Mesothelial cell of epicardium (in vitro differentiated cells): Measurements from ENCODE around the gene C9orf43. TPM values are rescaled to one million over a fixed set of nuclear protein-coding genes. Genes with fewer than 3 reads are reported as not detected.
A peak's percentile ranks its signal among the peaks of the same experiment; 100 is the strongest.

Source experiments
- DNase-seq, 2 experiments: peaks; one replicate each; pipeline ENCODE4 v3.0.0; 2021; ENCODE audit warnings: low spot score in 2 of 2; ENCODE audit not compliant: unreplicated experiment in 2 of 2
- H3K27ac Mint-ChIP-seq: 2 replicates; pipeline ENCODE4 v1.8.0; 2021; ENCODE audit warnings: mixed read lengths
- H3K27me3 Mint-ChIP-seq: 2 replicates; pipeline ENCODE4 v1.8.0; 2021; ENCODE audit warnings: low read depth, mixed read lengths
- H3K36me3 Mint-ChIP-seq: 2 replicates; pipeline ENCODE4 v1.8.0; 2021; ENCODE audit warnings: mixed read lengths
- H3K4me1 Mint-ChIP-seq: 2 replicates; pipeline ENCODE4 v1.8.0; 2021; ENCODE audit warnings: mixed read lengths
- H3K4me3 Mint-ChIP-seq: 2 replicates; pipeline ENCODE4 v1.8.0; 2021; ENCODE audit warnings: mild to moderate bottlenecking, moderate library complexity, mixed read lengths
- H3K9me3 Mint-ChIP-seq: 2 replicates; pipeline ENCODE4 v1.8.0; 2021; ENCODE audit warnings: mixed read lengths
- total RNA-seq: library from RNA; stranded (reverse); gene quantifications from 3 replicates; pipeline ENCODE4 v1.2.1, GENCODE V29; 2021
- TF ChIP-seq, protein P1 (sequence below): fragments of 200-600 bp; sonication (generic); IDR thresholded peaks from one replicate; pipeline ENCODE4 v1.5.0; 2021; ENCODE audit warnings: antibody characterized with exemption; ENCODE audit not compliant: unreplicated experiment

The C9orf43 gene
- total RNA-seq, 1 donor from 2014 or later = 0.72 TPM

DNA sequence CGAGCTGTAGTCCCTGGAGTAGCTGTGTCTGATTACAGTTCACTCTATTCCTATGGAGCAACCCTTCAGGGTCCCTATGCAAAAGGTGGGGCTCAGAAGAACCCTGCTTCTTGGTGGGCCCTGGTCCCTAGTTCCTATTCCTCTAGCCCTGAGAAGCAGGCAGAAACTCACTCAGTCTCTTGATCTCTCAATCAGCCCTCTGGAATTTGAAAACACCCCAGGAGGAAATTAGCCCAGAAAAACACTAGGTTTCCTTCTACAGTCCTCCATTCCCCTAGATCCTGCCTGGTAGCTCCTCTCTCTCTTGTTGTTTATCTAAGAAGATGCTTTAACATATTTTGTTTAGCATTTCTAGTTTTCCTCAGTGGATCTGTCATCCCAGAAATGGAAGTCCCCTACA, 60.6 kb downstream of the C9orf43 start:
- H3K27ac Mint-ChIP-seq = no peak overlapping the region
- DNase-seq = no peak
- H3K4me3 Mint-ChIP-seq = no peak overlapping the region
- peaks cover 9% of the 10 kb centered on the region for H3K36me3 Mint-ChIP-seq
- peaks cover 24% of the 10 kb centered on the region for H3K9me3 Mint-ChIP-seq
- TF ChIP-seq, protein P1, sequence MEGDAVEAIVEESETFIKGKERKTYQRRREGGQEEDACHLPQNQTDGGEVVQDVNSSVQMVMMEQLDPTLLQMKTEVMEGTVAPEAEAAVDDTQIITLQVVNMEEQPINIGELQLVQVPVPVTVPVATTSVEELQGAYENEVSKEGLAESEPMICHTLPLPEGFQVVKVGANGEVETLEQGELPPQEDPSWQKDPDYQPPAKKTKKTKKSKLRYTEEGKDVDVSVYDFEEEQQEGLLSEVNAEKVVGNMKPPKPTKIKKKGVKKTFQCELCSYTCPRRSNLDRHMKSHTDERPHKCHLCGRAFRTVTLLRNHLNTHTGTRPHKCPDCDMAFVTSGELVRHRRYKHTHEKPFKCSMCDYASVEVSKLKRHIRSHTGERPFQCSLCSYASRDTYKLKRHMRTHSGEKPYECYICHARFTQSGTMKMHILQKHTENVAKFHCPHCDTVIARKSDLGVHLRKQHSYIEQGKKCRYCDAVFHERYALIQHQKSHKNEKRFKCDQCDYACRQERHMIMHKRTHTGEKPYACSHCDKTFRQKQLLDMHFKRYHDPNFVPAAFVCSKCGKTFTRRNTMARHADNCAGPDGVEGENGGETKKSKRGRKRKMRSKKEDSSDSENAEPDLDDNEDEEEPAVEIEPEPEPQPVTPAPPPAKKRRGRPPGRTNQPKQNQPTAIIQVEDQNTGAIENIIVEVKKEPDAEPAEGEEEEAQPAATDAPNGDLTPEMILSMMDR = no peak
- no peaks in the 10 kb centered on the region for H3K27me3 Mint-ChIP-seq
- no peaks in the 10 kb centered on the region for H3K4me1 Mint-ChIP-seq

DNA sequence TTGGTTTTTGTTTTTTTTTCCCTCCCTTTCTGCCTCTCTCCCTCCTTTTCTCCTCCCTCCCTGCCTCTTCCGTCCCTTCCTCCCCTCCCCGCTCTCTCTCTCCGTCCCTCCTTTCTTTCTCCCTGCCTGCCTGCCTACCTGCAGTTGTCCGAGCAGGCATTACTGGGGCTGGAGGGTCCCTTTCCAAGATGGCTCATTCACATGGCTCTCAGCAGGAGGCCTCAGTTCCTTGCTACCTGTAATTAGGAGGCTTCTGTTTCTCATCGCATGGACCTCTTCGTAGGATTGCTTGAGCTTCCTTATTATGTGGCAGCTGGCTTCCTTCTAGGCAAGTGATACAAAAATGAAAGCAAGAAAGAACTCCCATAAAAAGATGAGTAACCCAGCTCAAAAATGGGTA, 61.0 kb downstream of the C9orf43 start:
- H3K4me3 Mint-ChIP-seq = no peak overlapping the region
- DNase-seq = no peak
- peaks cover 24% of the 10 kb centered on the region for H3K9me3 Mint-ChIP-seq
- peaks cover 9% of the 10 kb centered on the region for H3K36me3 Mint-ChIP-seq
- no peak overlapping the region for H3K27ac Mint-ChIP-seq
- no peaks in the 10 kb centered on the region for H3K27me3 Mint-ChIP-seq
- TF ChIP-seq, protein P1 = no peak
- H3K4me1 Mint-ChIP-seq = no peaks in the 10 kb centered on the region

DNA sequence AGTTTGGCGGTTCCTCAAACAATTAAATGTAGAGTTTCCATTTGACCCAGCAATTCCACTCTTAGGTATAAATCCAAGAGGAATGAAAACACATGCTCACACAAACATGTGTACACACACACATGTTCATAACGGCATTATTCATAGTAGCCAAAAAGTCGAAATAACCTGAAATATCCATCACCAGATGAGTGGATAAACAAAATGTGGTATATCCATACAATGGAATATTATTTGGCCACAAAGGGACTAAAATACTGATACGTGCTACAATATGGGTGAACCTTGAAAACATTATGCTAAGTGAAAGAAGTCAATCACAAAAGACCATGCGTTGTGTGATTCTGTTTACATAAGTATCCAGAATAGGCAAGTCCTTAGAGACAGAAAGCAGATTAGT, 61.7 kb downstream of the C9orf43 start:
- Mint-ChIP-seq H3K4me1 (no peaks in the 10 kb centered on the region), H3K27me3 (no peaks in the 10 kb centered on the region), H3K9me3 (peaks cover 18% of the 10 kb centered on the region), H3K36me3 (peaks cover 8% of the 10 kb centered on the region), H3K27ac (no peak overlapping the region), H3K4me3 (no peak overlapping the region)
- TF ChIP-seq, protein P1 = no peak
- DNase-seq = no peak

DNA sequence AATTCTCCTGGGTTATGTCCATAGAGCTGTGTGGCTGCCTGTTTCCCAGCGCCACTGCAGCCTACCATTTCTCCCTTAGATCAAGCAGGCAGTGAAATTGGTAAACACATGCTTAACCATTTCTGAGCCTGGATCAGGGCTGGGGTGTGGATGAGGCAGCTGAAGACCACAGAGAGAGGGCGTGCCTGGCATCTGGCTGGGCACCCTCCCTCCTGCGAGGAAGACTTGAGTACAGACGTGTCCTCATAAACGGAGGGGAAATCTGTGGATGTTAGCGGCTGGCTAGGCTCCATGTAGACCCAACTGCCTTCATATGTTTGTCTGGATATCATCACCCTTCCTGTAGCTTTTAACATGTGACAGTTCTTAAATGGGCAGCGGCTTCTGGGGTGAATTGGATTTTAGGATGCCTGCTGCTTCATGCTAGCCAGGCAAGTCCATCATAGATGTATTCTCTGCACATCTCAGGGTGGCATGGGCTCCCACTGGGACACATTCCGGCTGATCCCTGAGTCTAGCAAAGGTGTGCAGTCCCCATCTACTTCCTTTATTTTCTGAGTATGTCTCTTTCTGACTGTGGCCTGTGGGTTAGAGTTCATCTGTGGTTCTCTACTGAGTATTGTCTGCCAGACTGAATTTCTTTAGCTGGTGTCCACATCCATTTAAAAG, 63.9 kb downstream of the C9orf43 start:
- peaks cover 6% of the 10 kb centered on the region for H3K36me3 Mint-ChIP-seq
- TF ChIP-seq, protein P1 = no peak
- H3K4me1 Mint-ChIP-seq = peaks cover 2% of the 10 kb centered on the region
- no peaks in the 10 kb centered on the region for H3K27me3 Mint-ChIP-seq
- no peak for DNase-seq
- no peak overlapping the region for H3K4me3 Mint-ChIP-seq
- H3K9me3 Mint-ChIP-seq = peaks cover 9% of the 10 kb centered on the region
- H3K27ac Mint-ChIP-seq = peak overlapping the region; percentile 47

- no peak overlapping the region for H3K27ac Mint-ChIP-seq
- peaks cover 2% of the 10 kb centered on the region for H3K4me1 Mint-ChIP-seq
- no peak for DNase-seq
- no peaks in the 10 kb centered on the region for H3K27me3 Mint-ChIP-seq
- TF ChIP-seq, protein P1 = no peak
- H3K4me3 Mint-ChIP-seq = no peak overlapping the region
- H3K36me3 Mint-ChIP-seq = peaks cover 6% of the 10 kb centered on the region
- peaks cover 9% of the 10 kb centered on the region for H3K9me3 Mint-ChIP-seq
Measured at GRCh38 chr9:113475031-113475430, 64.5 kb downstream of the C9orf43 start.

DNA sequence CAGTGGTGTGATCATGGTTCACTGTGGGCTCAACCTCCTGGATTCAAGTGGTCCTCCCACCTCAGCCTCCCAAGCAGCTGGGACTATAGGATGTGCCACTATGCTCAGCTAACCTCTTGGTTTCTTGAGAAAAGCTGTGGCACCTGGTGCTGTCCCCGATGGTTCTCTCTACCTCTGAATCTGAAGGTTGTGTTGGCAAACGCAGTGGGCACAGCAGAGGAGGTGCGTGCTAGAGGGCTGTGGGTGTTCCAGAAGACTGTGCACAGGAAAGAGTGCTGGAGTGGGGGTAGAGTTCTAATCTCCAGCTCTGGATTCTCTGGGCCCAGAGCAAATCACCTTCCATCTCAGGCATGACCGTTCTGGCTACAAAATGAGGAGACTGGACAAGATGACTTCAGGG, 65.4 kb downstream of the C9orf43 start:
- no peak overlapping the region for H3K4me3 Mint-ChIP-seq
- no peak overlapping the region for H3K27ac Mint-ChIP-seq
- TF ChIP-seq, protein P1 = no peak
- H3K4me1 Mint-ChIP-seq = peaks cover 2% of the 10 kb centered on the region
- no peak for DNase-seq
- peaks cover 6% of the 10 kb centered on the region for H3K36me3 Mint-ChIP-seq
- H3K27me3 Mint-ChIP-seq = no peaks in the 10 kb centered on the region
- H3K9me3 Mint-ChIP-seq = peaks cover 9% of the 10 kb centered on the region
